Inflammatory macrophage treated with lipopolysaccharide for 4 hours (primary cell): ENCODE data around the gene HOXB8.
A peak's percentile ranks its signal among the peaks of the same experiment; 100 is the strongest.

Experiments
- DNase-seq: peaks from one replicate; pipeline ENCODE4 v3.0.0-alpha.2; 2020

HOXB8 gene

DNA sequence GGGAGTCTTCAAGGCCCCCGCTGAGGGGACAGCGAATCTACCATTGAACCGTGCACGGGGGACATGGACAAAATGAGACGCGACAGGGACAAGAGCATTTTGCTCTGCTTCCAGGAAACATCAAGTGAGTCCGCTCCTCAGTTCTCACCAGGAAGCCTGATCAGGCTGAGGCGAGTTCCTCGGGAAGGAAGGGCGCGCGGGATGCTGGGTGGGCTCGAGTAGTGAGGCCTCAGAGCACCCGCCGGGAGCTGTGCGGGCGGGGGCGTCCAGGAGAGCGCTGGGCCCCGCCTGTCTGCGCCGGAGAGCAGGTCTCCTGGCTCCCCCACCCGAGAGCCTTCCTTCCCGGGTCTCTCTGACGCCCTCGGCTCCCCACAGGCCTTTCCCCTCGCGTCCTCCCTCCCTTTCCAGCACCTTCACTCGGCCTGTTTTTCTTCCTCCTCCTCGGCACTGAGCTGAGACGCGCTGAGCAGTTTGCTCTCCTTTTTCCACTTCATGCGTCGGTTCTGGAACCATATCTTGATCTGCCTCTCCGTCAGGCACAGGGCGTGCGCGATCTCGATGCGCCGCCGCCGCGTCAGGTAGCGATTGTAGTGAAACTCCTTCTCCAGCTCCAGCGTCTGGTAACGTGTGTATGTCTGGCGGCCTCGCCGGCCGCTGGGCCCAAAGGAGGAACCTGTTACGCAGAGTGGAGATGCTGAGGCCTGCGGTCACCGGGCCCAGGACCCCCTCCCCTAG lies 18.9 kb downstream of the HOXB8 start:
- no peak for DNase-seq

DNA sequence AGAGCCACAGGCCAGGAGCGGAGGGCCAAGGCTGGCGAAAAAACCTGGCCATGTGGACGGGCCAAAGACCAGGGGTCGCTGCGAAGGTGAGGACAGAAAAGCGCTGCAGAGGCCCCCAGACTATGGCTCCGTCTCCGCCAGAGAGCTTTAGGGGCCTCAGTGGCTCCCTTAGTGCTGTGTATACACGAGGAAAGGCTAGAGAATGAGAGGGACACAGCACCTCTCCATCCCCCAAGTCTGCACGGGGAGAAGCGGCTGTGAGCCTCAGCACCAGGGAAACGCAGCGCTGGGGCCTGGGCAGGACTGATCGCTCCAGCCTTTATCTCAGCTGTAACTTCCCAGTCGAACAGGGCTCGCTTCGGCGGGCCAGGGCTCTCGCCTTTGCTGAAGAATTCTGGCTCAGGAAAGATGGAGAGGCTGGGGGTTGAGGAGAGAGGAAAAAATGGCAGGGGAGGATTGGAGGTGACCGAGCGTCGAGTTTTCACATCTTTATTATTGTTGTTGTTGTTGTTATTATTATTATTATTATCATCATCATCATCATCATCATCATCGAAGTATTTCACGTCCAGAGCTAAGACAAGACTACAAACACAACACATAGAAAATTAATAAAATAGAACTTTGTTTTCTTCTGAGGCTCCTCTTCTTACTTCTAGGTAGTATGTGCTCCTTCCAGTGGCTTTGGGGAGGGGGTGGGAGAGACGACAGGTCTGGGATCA lies 19.7 kb downstream of the HOXB8 start:
- DNase-seq: no peak

DNA sequence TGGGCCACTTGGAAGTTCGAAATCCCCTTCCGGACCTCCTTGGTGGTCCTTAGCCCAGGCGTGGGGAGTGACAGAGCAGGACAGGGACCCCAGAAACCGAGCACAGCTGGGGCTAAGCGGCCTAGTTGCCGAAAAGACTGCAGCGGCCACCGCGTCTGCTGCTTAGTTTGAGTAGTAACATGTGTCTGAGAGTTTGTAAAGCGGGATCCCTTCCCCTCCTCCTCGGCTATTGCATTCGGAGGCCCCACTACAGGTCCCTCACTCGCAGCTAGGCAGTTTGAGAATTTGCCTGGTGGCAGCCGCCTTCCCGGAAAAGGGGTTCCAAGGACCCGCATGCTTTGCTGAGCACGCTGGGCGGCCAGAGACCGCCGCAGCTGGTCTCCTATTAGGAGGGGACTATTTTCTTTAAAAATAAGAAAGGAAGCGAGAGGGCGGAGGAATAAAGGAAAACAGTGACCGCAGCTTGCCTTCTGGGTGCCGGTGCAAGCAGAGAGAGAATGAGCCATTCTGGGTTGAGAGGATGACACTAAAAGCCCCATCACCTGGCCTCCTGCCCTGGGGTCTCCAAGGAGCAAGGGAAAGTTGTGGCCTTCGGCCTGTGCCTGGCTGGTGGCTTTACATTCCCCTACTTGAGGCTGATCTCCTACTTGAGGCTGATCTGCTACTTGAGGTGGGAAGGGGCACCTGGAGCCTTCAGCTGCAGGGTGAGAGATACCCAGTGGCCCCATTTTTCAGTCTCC lies 20.4 kb downstream of the HOXB8 start:
- DNase-seq: no peak

DNA sequence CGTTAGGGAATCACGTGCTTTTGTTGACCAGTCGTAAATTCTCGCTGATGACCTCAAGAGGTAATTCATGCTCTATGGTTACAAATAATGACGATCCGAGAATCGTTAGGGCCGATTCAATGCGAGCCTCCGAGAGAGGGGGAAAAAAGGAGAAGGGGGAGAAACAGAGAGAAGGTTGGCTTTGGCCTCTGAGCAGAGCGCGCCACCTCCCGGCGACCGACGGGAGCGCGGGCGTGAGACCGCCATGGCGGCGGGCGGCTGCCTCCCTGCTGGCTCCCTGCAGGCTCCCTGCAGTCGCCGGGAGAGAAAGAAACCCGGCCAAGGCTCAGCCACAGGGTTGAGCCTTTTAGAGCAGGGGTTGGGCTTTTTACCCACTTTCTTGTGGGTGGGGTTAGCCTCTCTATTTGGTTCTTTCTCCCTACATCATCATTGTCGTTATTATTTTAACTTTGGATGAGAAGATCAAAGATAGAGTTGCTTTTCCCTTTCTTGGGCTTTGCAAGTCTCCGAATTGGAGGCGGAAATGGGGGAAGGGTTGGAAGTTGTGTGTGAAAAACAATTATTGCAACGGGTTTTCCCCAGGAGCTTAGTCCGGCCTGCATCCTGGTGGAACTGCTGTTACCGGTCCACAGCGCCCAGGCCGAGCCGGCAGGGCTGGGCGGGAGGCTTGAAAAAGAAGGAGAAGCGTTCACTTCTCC lies 21.1 kb downstream of the HOXB8 start:
- peak; percentile 67 for DNase-seq

DNA sequence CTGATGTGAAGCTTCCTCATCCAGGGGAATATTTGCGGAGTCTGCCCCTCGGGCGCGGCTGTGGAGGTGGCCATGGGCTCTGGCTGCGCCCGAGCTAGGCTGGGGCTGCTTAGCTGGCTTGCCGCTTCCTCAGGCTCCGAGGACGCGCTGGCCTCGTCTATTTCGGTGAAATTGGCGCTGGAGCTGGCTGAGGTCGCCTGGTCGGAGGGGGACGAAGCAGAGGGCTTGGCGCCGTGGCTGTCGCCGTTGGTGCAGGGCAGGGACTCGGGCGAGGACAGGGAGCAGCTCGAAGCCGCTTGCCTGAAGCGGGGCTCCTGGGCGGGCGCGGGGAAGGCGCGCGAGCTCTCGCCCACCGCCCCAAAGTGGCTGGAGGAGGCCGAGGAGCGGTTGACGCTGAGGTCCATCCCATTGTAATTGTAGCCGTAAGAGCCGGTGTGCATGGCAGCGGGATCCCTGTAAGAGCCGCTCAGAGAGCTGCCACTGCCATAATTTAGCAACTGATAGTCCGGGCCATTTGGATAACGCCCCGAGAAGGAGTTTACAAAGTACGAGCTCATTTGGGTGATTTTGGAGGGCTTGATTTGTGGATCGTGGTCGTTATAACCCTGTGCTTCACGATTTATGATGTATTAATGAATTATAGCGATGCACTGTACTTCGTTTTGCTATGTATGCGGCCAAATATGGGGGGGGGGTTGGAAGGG lies 21.8 kb downstream of the HOXB8 start, which contains the start of gene HOXB5:
Gene HOXB5 (minus strand): TSS at position 654 of the 704 bp plus-strand sequence. CDS start 97 bp downstream, at position 557.
- no peak for DNase-seq

DNA sequence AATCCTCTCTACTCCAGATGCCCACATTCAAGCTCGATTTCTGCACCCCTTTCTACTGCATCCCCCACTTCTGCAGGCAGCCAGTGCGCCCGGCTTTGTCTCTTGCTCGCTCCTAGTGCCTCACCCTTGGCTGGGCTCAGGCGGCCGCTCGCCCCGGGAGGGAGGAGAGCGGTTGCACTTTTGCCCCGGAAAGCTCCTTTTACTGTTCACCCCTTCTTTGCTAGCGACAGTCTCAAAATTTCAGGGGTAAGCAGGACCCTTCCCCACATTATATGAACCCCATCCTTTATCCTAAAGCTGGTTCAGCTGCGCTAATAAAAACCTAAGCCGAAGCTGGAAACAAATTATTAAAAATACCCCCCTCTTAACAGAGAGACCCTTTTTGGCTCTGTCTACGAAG lies 22.5 kb downstream of the HOXB8 start:
- no peak for DNase-seq

DNA sequence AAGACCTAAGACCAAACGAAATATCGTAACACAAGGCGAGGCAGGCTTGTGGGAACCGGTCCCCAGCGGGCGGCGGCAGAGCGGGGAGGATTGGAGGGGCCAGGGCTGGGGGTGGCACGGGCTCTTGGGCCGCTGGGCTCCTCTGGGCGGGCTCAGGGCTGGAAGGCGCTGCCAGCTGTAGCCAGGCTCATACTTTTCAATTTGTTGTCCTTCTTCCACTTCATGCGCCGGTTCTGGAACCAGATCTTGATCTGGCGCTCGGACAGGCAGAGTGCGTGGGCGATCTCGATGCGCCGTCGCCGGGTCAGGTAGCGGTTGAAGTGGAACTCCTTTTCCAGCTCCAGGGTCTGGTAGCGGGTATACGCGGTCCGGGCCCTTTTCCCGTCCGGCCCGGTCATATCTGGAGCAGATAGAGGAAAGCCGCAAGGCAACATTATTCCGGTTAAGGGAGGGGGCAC lies 23.0 kb downstream of the HOXB8 start:
- DNase-seq: no peak

DNA sequence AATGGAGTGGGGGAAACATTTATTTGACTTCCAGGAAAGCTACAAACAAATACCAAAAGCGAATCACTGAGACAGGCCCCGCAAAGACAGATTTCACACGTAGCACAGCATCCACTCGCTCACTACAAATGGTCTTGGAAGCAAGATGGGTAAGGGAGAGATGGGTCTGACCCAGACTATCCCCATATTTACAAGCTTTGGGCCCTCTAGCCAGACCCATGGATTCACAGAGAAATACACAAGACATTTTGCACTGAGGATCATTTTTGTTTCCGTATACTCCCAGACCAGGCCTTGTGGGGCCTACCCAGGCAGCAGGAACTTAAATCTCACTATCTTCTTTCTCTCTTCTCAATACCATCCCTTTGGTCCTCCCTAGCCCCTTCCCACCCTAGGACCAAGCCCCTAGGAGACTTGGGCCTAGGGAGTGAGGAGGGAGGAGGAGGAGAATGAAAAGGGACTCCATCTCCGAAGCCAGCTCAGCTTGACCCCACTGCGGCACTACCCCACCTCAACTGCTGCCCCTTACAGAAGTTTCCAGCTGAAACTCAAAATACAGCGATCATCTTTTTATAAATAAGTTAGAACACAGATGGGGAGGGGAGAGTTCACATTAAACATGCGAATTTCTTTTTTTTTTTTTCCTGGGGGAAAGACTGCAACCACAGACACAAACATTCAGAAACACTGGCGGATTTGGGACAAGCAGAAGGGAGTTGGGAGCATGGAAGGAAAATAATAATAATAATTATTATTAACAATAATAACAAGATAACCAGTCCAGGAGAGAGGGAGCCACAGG lies 23.6 kb downstream of the HOXB8 start:
- no peak for DNase-seq

DNA sequence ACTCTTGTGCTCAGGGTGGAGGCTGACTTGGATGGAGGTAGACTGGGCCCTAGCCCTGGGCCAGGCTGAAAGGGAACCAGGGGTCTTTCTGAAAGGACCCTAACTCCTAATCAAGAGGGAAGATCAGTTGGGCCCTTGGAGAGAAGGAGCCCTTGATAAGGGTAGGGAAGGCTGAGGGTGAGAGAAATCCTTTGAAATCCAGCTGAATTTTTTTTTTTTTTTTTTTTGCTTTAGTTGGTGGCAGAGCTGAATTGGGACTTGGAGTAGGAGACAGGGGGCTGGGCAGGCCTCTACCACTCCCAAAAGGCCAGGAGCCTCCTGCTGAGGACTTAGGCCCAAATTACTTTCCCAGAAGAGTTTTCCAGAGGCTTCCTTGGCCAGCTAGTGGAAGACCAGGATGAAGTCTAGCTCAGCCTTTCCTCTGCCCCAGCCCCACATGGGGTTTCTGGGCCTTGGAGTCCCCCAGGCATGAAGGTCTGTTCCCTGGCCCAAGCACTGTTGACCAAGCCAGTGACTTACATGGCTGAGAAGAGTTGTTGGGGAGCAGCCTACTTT lies 24.4 kb downstream of the HOXB8 start:
- DNase-seq: no peak

DNA sequence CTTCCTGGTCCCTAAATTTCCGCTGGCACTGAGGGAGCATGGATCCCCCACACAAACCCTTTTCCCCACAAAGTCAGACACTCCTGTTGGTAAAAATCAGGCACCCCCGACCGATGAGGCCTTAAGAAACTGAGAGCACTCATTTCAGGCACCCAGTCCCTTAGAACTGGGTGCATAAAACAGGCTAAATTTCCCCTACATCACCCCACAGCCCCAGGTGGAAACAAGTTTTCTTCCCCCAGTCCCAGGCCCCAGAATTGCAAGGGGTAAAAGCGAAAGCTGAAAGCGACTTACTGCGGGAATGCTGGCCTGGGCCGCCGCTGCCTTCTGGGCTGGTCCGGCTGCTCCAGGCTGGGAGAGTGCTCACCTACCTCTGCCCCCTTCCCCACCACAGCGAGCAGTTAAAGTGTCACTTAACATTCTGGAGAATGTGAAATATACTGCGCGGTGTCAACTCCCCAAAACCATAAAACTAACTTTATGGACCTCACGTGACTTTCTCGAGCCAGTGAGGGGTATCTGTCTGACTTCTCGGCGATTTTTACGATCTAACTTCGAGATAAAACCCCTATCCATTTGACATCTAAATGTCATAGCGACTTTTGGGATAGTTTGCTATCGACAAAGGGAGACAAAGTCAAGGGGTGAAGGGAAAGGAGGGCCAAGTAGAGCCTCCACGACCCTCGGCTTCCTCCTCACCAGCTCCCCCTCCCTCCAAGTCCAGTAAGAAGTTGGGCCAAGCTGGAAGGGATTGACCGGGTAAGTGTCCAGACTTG lies 25.1 kb downstream of the HOXB8 start, which contains the start of gene HOXB3:
Gene HOXB3 (minus strand): TSS at position 411 of the 776 bp plus-strand sequence. CDS start 37,767 bp downstream, outside the sequence.
- DNase-seq: no peak

DNA sequence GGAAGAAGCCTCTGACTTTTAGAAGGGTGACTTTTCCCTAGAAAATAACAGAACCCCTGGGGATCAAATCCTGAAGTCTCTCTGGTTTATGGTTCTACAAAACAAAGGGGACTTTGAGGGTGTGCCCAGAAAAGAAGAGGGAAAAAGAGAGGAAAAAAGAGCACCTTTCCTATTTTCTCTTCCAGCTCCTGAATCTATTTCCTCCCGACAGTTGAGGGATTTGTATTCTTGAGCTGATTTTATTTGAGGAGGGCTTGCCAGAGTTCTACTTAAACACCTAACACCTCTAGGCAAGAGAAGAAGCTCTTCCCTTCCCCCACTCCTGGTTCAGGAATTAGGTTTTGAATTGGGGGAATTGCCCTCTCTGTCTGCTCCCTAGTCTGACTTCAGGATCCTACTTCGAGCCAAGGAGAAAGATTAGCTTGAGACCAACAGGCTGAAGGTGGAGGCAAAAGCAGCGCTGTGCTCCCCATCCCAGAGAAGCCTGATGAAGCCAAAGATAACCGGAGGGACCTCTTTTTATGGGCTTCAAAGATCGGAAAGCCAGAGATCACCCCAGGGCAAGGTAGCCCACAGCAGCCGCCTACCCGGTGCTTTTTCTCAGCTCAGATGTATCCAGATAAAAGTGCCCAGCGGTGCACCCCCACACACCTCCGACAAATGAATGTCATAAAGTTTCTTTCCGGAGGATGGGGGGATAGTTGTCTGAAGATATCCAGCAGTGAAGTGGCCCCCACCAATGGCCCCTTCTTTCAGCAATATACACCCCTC lies 25.8 kb downstream of the HOXB8 start:
- DNase-seq: no peak

DNA sequence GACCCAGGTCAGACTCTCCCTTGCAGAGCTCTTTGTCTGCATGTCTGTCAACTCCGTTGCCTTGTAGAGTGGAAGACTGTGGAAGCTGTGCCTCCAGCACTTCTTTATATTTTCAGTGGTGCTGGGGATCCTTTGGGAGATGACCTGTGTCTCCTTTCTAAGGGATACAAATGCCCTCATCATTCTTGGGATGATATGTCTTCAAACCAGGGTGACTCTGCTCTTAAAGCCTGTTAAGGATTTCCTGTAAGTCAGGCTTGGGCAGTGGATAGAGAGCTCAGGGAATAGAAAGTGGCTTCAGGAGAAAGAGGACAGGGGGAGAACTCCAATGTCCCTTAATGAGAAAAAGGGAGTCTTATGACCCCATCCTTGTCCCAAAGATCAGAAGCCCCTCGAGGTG lies 26.6 kb downstream of the HOXB8 start:
- no peak for DNase-seq

DNA sequence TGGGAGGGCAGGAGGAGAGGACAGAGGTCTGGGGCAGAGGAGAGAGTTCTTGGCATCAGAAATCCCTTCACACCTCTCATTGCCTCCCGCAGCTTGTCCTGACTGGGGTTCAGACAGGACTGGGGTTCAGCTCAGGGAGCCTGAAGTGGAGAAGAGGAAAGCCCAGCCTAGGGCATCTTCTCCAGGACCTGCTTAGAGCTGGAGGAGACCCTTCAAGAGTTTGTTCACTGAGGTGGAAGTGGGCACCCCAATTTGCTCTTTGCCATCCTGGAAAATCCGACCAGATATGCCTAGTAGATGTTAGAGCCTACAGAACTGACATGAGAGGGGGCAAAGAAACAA lies 27.0 kb downstream of the HOXB8 start:
- no peak for DNase-seq

DNA sequence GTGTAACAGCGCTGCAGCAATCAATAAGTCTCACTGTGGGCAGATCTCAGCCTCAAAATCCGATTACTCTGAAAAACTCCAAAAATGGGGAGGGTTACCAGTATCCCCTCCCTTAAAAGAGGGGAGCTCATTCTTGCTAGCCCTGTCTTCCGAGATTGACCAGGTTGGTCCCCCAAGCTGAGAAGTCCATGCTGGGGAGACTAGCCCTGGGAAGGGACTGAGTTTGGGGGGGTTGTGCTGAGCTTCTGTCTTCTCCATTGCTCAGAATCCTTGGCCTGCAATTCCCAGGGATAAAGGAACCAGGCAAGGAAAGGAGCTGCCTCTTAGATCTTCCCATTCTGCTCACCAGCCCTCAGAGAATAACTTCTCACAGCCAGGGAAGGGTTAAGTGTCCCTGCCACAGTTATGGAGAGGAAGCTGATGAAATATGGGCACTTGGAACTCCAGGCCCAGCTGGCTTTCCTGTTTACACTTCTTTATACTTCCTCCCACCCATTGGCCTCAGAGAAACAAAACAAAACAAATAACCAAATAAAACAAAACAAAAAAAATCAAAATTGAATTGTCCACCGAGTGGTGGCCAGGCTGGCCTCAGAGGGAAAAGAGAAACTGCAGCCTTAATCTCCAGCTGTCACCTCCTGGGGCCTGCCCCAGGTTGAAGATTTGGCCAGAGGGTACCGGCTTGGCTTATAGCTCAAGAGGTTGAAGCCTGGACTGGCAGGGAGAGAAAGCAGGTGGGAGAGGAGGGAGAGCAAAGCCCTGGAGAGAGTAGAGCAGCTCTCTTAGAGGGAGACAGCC lies 27.6 kb downstream of the HOXB8 start:
- DNase-seq: no peak

DNA sequence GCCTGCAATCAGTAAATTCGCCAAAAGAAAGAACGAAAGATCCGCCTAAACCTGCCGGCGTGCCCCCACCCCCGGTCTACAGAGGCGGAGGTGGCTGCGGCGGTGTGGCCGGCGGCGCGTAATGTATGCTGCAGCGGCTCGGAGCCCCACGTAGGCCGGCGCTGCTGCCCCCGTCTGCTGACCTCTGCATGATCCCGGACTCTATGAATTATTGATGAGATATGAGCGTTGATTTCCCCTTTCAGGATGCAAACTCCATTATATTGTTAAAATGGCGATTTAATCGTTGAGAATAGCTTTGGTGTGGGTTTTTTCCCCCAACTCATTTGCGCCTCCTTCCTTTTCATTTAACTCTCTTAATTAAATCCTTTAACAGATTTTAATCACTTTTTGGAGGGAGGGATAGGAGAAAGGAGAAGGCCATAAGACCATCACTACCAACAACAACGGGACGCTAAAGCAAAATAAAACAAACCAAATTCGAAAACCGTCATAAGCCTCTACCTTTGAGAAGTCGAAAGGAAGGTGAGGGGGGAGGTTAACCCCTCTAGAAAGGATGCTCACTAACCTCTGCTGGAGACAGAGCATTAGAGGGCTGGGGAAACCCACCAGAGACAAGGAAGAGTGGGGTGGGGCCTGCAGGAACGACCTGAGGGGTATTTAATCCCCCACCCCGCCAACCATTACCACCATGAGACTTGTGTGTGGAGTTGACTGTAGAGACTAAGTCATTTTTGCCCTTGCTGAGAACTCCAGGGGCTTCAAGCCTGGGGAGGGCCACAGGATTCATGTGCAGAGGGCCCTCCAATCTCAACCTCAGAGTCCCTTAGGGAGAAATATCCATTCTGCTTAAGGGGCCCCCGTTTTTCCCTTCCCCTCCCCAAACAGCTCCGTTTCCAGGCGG lies 28.5 kb downstream of the HOXB8 start:
- DNase-seq: no peak

DNA sequence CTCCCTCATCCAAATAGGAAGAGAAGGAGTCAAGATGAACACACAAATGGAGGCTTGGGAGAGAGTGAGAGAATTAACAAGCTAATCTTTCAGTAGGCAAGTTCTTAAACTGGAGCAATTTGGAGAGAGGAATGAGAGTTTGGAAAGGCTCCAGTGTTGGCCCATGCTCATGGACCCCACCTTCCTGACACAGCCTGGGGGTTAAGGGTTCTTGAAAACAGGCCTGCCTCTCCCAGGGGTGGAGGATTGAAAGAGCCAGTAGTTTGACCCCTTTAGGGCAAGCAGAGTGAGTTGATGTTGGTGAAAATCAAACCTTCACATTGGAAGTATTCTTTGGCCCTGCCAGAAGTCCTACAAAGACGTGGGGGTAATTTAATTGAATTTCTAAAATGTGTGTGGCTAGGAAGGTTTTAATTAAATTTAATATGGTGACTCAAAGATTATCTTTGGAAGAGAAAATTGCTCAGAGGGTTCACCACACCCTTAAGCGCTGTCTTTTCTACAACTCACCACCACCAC lies 30.8 kb downstream of the HOXB8 start:
- no peak for DNase-seq

DNA sequence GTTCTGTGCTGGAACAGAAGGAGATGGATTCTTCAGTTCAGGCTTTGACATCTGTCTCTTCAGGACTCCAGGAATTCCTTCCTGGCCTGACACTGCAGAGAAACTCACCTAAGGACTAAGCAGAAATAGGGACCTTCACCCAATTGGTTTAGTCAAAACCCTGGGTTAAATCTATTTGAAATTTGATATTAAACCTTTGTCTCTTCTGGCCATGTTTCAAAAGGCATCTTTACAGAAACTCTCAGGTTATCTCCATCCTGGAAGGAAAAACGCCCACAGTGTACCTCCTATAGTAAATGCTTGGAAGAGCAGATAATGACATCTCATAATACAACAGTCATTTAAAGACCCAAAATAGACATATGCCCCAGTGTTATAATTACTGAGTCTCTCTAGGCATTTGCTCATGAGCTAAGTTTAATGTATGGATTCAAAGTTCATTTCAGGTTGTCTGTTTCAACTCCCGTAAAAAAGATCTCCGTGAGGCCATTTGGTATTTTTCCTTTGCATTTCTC lies 31.3 kb downstream of the HOXB8 start:
- DNase-seq: no peak
